Measurements from ENCODE around the gene HOXB3. TPM values are rescaled to one million over a fixed set of nuclear protein-coding genes. Genes with fewer than 3 reads are reported as not detected.

Gene HOXB3
- total RNA-seq, 5 donors from 2014 or later (not counting 1 experiment from before 2014, with no cell fraction given): 3.5 to 7.7 (median 4.2) TPM

GRCh38 chr17:48561884-48562810 lies 27.9 kb downstream of the HOXB3 start:
- Histone ChIP-seq H3K27ac (ENCODE audit: low read length) (no peak overlapping the region), H3K36me3 (ENCODE audit: control insufficient read depth in 2 of 2, extremely low read depth in 1 of 2, insufficient read depth in 1 of 2, low read length in 1 of 2) (no peaks in the 10 kb centered on the region), H3K27me3 (replicated peaks in 1 of 2; ENCODE audit: control insufficient read depth in 2 of 2, extremely low read depth in 1 of 2, insufficient read depth in 2 of 2, low read length in 1 of 2) (peaks cover 0 to 46% of the 10 kb centered on the region in 2 experiments), H3K4me3 (ENCODE audit: control insufficient read depth in 1 of 2, extremely low read depth in 1 of 2, low read length in 1 of 2) (no peak overlapping the region), H3K4me1 (ENCODE audit: control insufficient read depth in 1 of 2, extremely low read depth in 1 of 2, insufficient read depth in 2 of 2, low read length in 2 of 2) (peaks cover 2 to 16% of the 10 kb centered on the region in 2 experiments), H3K9me3 (no peaks in the 10 kb centered on the region)
- Mint-ChIP-seq H3K4me3 (no peak overlapping the region), H3K9me3 (no peaks in the 10 kb centered on the region), H3K4me1 (peaks cover 0 to 17% (median 10%) of the 10 kb centered on the region in 3 donors), H3K27ac (no peak overlapping the region), H3K27me3 (peaks cover 19 to 21% of the 10 kb centered on the region in 2 donors), H3K36me3 (peaks cover 3% of the 10 kb centered on the region)
- ChIA-PET POLR2A (no interaction called here), CTCF (interaction anchor here in 1 of 2 donors (0.6 kb wide), 1 partner anchor 33 kb away, joined by 3 read pairs; no protein-coding TSS in a partner anchor)
- DNase-seq (no peak), ATAC-seq (replicated peaks in 1 of 4) (peak in 2 of 4 experiments; percentile 46 to 78)
- 93% methylated on average over 6 of the region's 15 CpGs for WGBS (ENCODE audit: insufficient coverage)

DNA sequence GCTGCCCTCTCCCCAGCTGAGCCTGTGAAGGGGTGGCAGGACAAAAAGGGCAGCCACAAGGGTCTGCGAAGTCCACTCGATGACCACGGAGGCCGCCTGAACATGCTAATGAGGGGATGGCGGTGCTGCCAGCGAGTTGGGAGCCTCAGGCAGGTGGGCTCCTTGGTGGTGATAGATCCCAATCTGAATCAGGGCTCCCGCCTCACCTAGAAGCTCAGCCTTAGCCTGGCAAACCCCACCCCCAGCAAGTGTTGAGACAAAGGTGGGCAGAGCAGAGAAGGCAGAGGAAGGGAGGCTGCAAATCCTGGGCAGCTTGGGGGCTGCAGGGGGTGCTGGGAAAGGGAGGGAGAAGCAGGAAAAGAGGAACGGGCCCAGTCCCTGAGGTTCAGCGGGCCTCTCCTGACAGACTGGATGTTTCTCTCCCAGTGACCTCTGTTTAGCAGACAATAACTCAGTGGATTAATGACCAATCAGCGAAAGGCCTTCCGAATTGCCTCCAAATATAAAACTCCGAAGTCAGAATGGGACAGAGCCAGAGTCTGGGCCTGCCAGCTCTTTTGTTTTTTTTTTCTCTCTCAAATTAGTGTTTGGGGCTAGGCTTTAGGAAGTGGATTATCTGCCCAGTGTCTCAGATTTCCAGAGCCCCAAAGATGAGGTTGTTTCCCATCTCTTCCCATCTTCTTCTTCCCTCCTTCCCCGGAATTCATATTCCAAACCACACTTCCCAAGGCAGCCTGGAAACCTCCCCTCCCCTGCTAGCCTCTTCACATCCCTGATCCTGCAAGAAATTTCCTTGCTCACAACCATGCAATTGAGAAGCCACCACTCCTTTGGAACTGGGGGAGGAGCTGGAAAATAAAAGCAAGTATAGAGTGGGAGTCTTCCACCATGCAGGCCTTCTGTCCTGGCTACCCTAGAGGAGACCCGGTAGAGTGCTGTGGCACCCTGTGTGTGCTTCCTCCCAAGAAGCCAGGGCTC lies 29.9 kb downstream of the HOXB3 start:
- H3K9me3 Mint-ChIP-seq: no peaks in the 10 kb centered on the region
- peaks cover 3% of the 10 kb centered on the region for H3K36me3 Mint-ChIP-seq
- WGBS (ENCODE audit: insufficient coverage): 93% methylated on average over 8 of the region's 14 CpGs
- peak overlapping the region in 1 of 2 donors; percentile 47 for H3K27ac Mint-ChIP-seq
- Histone ChIP-seq H3K27me3 (replicated peaks in 1 of 2; ENCODE audit: control insufficient read depth in 2 of 2, extremely low read depth in 1 of 2, insufficient read depth in 2 of 2, low read length in 1 of 2) (peaks cover 0 to 46% of the 10 kb centered on the region in 2 experiments), H3K27ac (ENCODE audit: low read length) (no peak overlapping the region), H3K4me3 (ENCODE audit: control insufficient read depth in 1 of 2, extremely low read depth in 1 of 2, low read length in 1 of 2) (no peak overlapping the region), H3K4me1 (ENCODE audit: control insufficient read depth in 1 of 2, extremely low read depth in 1 of 2, insufficient read depth in 2 of 2, low read length in 2 of 2) (peaks cover 2 to 24% of the 10 kb centered on the region in 2 experiments), H3K9me3 (no peaks in the 10 kb centered on the region), H3K36me3 (ENCODE audit: control insufficient read depth in 2 of 2, extremely low read depth in 1 of 2, insufficient read depth in 1 of 2, low read length in 1 of 2) (no peaks in the 10 kb centered on the region)
- CTCF ChIA-PET: no interaction called here
- POLR2A ChIA-PET: no interaction called here
- DNase-seq (no peak), ATAC-seq (replicated peaks in 1 of 4) (no peak)
- peaks cover 5 to 31% (median 15%) of the 10 kb centered on the region in 3 donors for H3K4me1 Mint-ChIP-seq
- H3K4me3 Mint-ChIP-seq: no peak overlapping the region
- H3K27me3 Mint-ChIP-seq: peaks cover 22 to 23% of the 10 kb centered on the region in 2 donors

GRCh38 chr17:48559122-48559839 lies 30.8 kb downstream of the HOXB3 start:
- peaks cover 13 to 33% (median 14%) of the 10 kb centered on the region in 3 donors for H3K4me1 Mint-ChIP-seq
- H3K4me1 ChIP-seq (ENCODE audit: control insufficient read depth in 1 of 2, extremely low read depth in 1 of 2, insufficient read depth in 2 of 2, low read length in 2 of 2): peaks cover 2 to 24% of the 10 kb centered on the region in 2 experiments
- peaks cover 3% of the 10 kb centered on the region for H3K36me3 Mint-ChIP-seq
- no peaks in the 10 kb centered on the region for H3K9me3 ChIP-seq
- H3K27me3 Mint-ChIP-seq: peaks cover 18 to 26% of the 10 kb centered on the region in 2 donors
- no peak overlapping the region for H3K27ac Mint-ChIP-seq
- H3K27ac ChIP-seq (ENCODE audit: low read length): no peak overlapping the region
- H3K36me3 ChIP-seq (ENCODE audit: control insufficient read depth in 2 of 2, extremely low read depth in 1 of 2, insufficient read depth in 1 of 2, low read length in 1 of 2): no peaks in the 10 kb centered on the region
- no peak for DNase-seq
- no peak overlapping the region for H3K4me3 Mint-ChIP-seq
- 93% methylated on average over 8 of the region's 16 CpGs for WGBS (ENCODE audit: insufficient coverage)
- ATAC-seq (replicated peaks in 1 of 4): no peak
- POLR2A ChIA-PET: interaction anchor here in 1 of 2 donors (0.5 kb wide), 1 partner anchor 42 kb away, joined by 9 read pairs; no protein-coding TSS in a partner anchor
- H3K4me3 ChIP-seq (ENCODE audit: control insufficient read depth in 1 of 2, extremely low read depth in 1 of 2, low read length in 1 of 2): no peak overlapping the region
- CTCF ChIA-PET: no interaction called here
- H3K9me3 Mint-ChIP-seq: no peaks in the 10 kb centered on the region
- peaks cover 0 to 43% of the 10 kb centered on the region in 2 experiments for H3K27me3 ChIP-seq (replicated peaks in 1 of 2; ENCODE audit: control insufficient read depth in 2 of 2, extremely low read depth in 1 of 2, insufficient read depth in 2 of 2, low read length in 1 of 2)

DNA sequence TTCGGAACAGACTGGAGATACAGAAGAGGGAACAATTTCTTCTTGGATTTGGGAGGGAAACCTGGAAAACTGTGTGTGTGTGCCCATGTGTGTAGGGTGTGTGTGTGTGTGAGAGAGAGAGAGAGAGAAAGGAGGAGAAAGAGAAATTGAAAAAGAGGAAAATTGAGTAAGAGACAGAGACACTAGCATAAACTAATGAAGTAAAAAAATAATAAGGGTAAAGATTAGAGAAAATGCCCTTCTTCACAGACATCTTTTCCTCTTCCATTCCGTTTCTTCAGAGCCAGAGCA lies 31.3 kb downstream of the HOXB3 start:
- Histone ChIP-seq H3K4me1 (ENCODE audit: control insufficient read depth in 1 of 2, extremely low read depth in 1 of 2, insufficient read depth in 2 of 2, low read length in 2 of 2) (peaks cover 2 to 24% of the 10 kb centered on the region in 2 experiments), H3K9me3 (no peaks in the 10 kb centered on the region), H3K27me3 (replicated peaks in 1 of 2; ENCODE audit: control insufficient read depth in 2 of 2, extremely low read depth in 1 of 2, insufficient read depth in 2 of 2, low read length in 1 of 2) (peaks cover 0 to 42% of the 10 kb centered on the region in 2 experiments), H3K36me3 (ENCODE audit: control insufficient read depth in 2 of 2, extremely low read depth in 1 of 2, insufficient read depth in 1 of 2, low read length in 1 of 2) (no peaks in the 10 kb centered on the region), H3K4me3 (ENCODE audit: control insufficient read depth in 1 of 2, extremely low read depth in 1 of 2, low read length in 1 of 2) (no peak overlapping the region), H3K27ac (ENCODE audit: low read length) (no peak overlapping the region)
- ATAC-seq (replicated peaks in 1 of 4): no peak
- DNase-seq: no peak
- WGBS (ENCODE audit: insufficient coverage): 78% methylated on average over 1 of the region's 2 CpGs
- Mint-ChIP-seq H3K9me3 (no peaks in the 10 kb centered on the region), H3K4me1 (peaks cover 13 to 33% (median 17%) of the 10 kb centered on the region in 3 donors), H3K36me3 (peaks cover 3% of the 10 kb centered on the region), H3K27ac (no peak overlapping the region), H3K4me3 (no peak overlapping the region), H3K27me3 (peaks cover 19 to 26% of the 10 kb centered on the region in 2 donors)
- CTCF ChIA-PET: no interaction called here
- POLR2A ChIA-PET: interaction anchor here in 1 of 2 donors (0.5 kb wide), 1 partner anchor 42 kb away, joined by 9 read pairs; no protein-coding TSS in a partner anchor

- ChIA-PET POLR2A (interaction anchor here in 1 of 2 donors (0.5 kb wide), 1 partner anchor 107 kb away, joined by 6 read pairs; no protein-coding TSS in a partner anchor), CTCF (interaction anchor here in 1 of 2 donors (0.7 kb wide), 1 partner anchor 250 kb away, joined by 3 read pairs; no protein-coding TSS in a partner anchor)
- H3K27me3 Mint-ChIP-seq: peaks cover 15 to 24% of the 10 kb centered on the region in 2 donors
- no peaks in the 10 kb centered on the region for H3K9me3 ChIP-seq
- peaks cover 0 to 37% of the 10 kb centered on the region in 2 experiments for H3K27me3 ChIP-seq (replicated peaks in 1 of 2; ENCODE audit: control insufficient read depth in 2 of 2, extremely low read depth in 1 of 2, insufficient read depth in 2 of 2, low read length in 1 of 2)
- no peak overlapping the region for H3K27ac ChIP-seq (ENCODE audit: low read length)
- H3K4me3 Mint-ChIP-seq: no peak overlapping the region
- WGBS (ENCODE audit: insufficient coverage): 80% methylated on average over 2 of the region's 13 CpGs
- H3K27ac Mint-ChIP-seq: no peak overlapping the region
- H3K36me3 Mint-ChIP-seq: peaks cover 3% of the 10 kb centered on the region
- H3K4me3 ChIP-seq (ENCODE audit: control insufficient read depth in 1 of 2, extremely low read depth in 1 of 2, low read length in 1 of 2): no peak overlapping the region
- H3K4me1 ChIP-seq (ENCODE audit: control insufficient read depth in 1 of 2, extremely low read depth in 1 of 2, insufficient read depth in 2 of 2, low read length in 2 of 2): peaks cover 2 to 24% of the 10 kb centered on the region in 2 experiments
- ATAC-seq (replicated peaks in 1 of 4): no peak
- DNase-seq: no peak
- H3K9me3 Mint-ChIP-seq: no peaks in the 10 kb centered on the region
- peaks cover 11 to 31% (median 17%) of the 10 kb centered on the region in 3 donors for H3K4me1 Mint-ChIP-seq
- H3K36me3 ChIP-seq (ENCODE audit: control insufficient read depth in 2 of 2, extremely low read depth in 1 of 2, insufficient read depth in 1 of 2, low read length in 1 of 2): no peaks in the 10 kb centered on the region
These were observed 31.8 kb downstream of the HOXB3 start for GRCh38 chr17:48558057-48558830.

Measured in T-cell (primary cell).